ENCODE measurements around the gene HUNK. TPM values are rescaled to one million over a fixed set of nuclear protein-coding genes. Genes with fewer than 3 reads are reported as not detected.

Gene HUNK
- total and polyA plus RNA-seq, 2 experiments from 2014 or later: 1.6 to 5.1 TPM

DNA sequence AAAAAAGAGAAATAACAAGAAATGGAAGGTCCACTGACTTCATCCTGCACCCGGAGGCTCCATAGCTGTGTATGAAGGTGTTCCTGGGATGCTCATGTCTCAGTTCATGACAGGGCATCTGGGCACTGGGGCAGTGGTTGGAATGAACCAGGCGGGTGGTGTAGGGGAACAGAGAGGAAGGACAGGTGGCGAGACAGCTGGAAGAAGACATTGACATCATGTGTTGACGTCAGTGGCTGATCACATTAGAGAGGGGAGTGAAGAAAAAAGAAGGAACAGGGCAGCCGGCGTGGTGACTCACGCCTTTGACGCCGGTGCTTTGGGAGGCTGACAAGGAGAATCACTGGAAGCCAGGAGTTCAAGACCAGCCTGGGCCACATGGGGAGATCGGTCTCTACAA lies 50.1 kb downstream of the HUNK start (continued):
- TF ChIP-seq EZH2 (IDR thresholded peaks at IDR 0.05; ENCODE audit: low read depth, unreplicated experiment): no peak
- no peak for TF ChIP-seq ZNF114 (CRISPR knock-in tag; IDR thresholded peaks at IDR 0.05)
- TF ChIP-seq NANOG (IDR thresholded peaks at IDR 0.05; ENCODE audit: borderline replicate concordance): no peak
- no peak for TF ChIP-seq POLR2AphosphoS5 (IDR thresholded peaks at IDR 0.05; ENCODE audit: low read depth)
- TF ChIP-seq ZNF331 (CRISPR knock-in tag; IDR thresholded peaks at IDR 0.05; ENCODE audit: low read depth): no peak
- TF ChIP-seq STAT1 (IDR thresholded peaks at IDR 0.05; ENCODE audit: unreplicated experiment): no peak
- TF ChIP-seq CREB1 (CRISPR knock-in tag; IDR thresholded peaks at IDR 0.05; ENCODE audit: low read depth): no peak

DNA sequence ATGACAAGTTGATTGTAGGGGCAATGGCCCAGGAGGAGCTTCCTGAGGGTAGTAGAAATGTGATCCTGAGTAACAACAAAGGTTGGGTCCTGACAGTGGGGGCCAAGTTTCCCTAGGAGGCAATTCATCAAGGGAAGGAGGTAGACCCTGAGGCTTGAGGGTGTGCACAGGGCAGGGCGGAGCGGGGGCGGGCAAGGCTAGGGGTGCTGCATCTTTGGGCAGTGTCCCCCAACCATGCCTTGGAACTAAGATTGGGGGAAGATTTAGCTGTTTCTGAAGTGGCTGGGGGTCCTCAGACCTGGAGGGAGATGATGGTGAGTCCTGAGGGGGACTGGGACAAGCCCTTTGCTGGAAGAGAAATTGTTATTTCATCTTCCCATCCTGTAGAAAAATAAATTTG lies 50.9 kb downstream of the HUNK start:
- no peak overlapping the region for H3K4me2 ChIP-seq
- ATAC-seq: no peak
- H4K20me1 ChIP-seq (replicated peaks; ENCODE audit: insufficient read depth): no peaks in the 10 kb centered on the region; the same call in 1 of the 2 replicates
- no peaks in the 10 kb centered on the region for H3K27me3 ChIP-seq (ENCODE audit: insufficient read depth)
- H3K4me3 Mint-ChIP-seq: no peak overlapping the region
- H3K27ac ChIP-seq (ENCODE audit: low read depth): no peak overlapping the region
- H3K36me3 ChIP-seq (ENCODE audit: insufficient read depth): peaks cover 4% of the 10 kb centered on the region; the same call in 1 of the 2 replicates
- H3K27ac Mint-ChIP-seq: no peak overlapping the region
- no peak overlapping the region for H2AFZ ChIP-seq
- no peak for DNase-seq (ENCODE audit: low spot score)
- H3K4me1 Mint-ChIP-seq: no peaks in the 10 kb centered on the region
- H3K4me3 ChIP-seq: no peak overlapping the region
- no peaks in the 10 kb centered on the region for H3K9me2 ChIP-seq (ENCODE audit: insufficient read depth)
- H3K4me1 ChIP-seq (ENCODE audit: insufficient read depth): no peaks in the 10 kb centered on the region
- H3K9me3 Mint-ChIP-seq: peaks cover 17% of the 10 kb centered on the region
- no peaks in the 10 kb centered on the region for H3K79me2 ChIP-seq (replicated peaks; ENCODE audit: insufficient read depth)
- H3K36me3 Mint-ChIP-seq (ENCODE audit: low read depth): peaks cover 34% of the 10 kb centered on the region
- H3F3A ChIP-seq (replicated peaks; ENCODE audit: low read depth): no peaks in the 10 kb centered on the region
- no peaks in the 10 kb centered on the region for H3K27me3 Mint-ChIP-seq (ENCODE audit: insufficient read depth, low read depth, poor library complexity)
- TF ChIP-seq NANOG (IDR thresholded peaks at IDR 0.05; ENCODE audit: borderline replicate concordance): no peak
- TF ChIP-seq, protein P1, sequence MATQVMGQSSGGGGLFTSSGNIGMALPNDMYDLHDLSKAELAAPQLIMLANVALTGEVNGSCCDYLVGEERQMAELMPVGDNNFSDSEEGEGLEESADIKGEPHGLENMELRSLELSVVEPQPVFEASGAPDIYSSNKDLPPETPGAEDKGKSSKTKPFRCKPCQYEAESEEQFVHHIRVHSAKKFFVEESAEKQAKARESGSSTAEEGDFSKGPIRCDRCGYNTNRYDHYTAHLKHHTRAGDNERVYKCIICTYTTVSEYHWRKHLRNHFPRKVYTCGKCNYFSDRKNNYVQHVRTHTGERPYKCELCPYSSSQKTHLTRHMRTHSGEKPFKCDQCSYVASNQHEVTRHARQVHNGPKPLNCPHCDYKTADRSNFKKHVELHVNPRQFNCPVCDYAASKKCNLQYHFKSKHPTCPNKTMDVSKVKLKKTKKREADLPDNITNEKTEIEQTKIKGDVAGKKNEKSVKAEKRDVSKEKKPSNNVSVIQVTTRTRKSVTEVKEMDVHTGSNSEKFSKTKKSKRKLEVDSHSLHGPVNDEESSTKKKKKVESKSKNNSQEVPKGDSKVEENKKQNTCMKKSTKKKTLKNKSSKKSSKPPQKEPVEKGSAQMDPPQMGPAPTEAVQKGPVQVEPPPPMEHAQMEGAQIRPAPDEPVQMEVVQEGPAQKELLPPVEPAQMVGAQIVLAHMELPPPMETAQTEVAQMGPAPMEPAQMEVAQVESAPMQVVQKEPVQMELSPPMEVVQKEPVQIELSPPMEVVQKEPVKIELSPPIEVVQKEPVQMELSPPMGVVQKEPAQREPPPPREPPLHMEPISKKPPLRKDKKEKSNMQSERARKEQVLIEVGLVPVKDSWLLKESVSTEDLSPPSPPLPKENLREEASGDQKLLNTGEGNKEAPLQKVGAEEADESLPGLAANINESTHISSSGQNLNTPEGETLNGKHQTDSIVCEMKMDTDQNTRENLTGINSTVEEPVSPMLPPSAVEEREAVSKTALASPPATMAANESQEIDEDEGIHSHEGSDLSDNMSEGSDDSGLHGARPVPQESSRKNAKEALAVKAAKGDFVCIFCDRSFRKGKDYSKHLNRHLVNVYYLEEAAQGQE (IDR thresholded peaks at IDR 0.05; ENCODE audit: unreplicated experiment): no peak
- no peak for TF ChIP-seq EZH2phosphoT487 (IDR thresholded peaks at IDR 0.05; ENCODE audit: unreplicated experiment)
- TF ChIP-seq, protein P2, sequence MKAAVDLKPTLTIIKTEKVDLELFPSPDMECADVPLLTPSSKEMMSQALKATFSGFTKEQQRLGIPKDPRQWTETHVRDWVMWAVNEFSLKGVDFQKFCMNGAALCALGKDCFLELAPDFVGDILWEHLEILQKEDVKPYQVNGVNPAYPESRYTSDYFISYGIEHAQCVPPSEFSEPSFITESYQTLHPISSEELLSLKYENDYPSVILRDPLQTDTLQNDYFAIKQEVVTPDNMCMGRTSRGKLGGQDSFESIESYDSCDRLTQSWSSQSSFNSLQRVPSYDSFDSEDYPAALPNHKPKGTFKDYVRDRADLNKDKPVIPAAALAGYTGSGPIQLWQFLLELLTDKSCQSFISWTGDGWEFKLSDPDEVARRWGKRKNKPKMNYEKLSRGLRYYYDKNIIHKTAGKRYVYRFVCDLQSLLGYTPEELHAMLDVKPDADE (IDR thresholded peaks at IDR 0.05): no peak
- no peak for TF ChIP-seq STAT1 (IDR thresholded peaks at IDR 0.05; ENCODE audit: unreplicated experiment)
- TF ChIP-seq, protein P3, sequence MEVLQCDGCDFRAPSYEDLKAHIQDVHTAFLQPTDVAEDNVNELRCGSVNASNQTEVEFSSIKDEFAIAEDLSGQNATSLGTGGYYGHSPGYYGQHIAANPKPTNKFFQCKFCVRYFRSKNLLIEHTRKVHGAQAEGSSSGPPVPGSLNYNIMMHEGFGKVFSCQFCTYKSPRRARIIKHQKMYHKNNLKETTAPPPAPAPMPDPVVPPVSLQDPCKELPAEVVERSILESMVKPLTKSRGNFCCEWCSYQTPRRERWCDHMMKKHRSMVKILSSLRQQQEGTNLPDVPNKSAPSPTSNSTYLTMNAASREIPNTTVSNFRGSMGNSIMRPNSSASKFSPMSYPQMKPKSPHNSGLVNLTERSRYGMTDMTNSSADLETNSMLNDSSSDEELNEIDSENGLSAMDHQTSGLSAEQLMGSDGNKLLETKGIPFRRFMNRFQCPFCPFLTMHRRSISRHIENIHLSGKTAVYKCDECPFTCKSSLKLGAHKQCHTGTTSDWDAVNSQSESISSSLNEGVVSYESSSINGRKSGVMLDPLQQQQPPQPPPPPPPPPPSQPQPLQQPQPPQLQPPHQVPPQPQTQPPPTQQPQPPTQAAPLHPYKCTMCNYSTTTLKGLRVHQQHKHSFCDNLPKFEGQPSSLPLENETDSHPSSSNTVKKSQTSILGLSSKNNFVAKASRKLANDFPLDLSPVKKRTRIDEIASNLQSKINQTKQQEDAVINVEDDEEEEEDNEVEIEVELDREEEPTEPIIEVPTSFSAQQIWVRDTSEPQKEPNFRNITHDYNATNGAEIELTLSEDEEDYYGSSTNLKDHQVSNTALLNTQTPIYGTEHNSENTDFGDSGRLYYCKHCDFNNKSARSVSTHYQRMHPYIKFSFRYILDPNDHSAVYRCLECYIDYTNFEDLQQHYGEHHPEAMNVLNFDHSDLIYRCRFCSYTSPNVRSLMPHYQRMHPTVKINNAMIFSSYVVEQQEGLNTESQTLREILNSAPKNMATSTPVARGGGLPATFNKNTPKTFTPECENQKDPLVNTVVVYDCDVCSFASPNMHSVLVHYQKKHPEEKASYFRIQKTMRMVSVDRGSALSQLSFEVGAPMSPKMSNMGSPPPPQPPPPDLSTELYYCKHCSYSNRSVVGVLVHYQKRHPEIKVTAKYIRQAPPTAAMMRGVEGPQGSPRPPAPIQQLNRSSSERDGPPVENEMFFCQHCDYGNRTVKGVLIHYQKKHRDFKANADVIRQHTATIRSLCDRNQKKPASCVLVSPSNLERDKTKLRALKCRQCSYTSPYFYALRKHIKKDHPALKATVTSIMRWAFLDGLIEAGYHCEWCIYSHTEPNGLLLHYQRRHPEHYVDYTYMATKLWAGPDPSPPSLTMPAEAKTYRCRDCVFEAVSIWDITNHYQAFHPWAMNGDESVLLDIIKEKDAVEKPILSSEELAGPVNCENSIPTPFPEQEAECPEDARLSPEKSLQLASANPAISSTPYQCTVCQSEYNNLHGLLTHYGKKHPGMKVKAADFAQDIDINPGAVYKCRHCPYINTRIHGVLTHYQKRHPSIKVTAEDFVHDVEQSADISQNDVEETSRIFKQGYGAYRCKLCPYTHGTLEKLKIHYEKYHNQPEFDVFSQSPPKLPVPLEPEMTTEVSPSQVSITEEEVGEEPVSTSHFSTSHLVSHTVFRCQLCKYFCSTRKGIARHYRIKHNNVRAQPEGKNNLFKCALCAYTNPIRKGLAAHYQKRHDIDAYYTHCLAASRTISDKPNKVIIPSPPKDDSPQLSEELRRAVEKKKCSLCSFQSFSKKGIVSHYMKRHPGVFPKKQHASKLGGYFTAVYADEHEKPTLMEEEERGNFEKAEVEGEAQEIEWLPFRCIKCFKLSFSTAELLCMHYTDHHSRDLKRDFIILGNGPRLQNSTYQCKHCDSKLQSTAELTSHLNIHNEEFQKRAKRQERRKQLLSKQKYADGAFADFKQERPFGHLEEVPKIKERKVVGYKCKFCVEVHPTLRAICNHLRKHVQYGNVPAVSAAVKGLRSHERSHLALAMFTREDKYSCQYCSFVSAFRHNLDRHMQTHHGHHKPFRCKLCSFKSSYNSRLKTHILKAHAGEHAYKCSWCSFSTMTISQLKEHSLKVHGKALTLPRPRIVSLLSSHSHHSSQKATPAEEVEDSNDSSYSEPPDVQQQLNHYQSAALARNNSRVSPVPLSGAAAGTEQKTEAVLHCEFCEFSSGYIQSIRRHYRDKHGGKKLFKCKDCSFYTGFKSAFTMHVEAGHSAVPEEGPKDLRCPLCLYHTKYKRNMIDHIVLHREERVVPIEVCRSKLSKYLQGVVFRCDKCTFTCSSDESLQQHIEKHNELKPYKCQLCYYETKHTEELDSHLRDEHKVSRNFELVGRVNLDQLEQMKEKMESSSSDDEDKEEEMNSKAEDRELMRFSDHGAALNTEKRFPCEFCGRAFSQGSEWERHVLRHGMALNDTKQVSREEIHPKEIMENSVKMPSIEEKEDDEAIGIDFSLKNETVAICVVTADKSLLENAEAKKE (CRISPR knock-in tag; IDR thresholded peaks at IDR 0.05): no peak
- TF ChIP-seq JUNB (IDR thresholded peaks at IDR 0.05; ENCODE audit: unreplicated experiment): no peak
- TF ChIP-seq ZNF114 (CRISPR knock-in tag; IDR thresholded peaks at IDR 0.05): no peak
- TF ChIP-seq CREB1 (CRISPR knock-in tag; IDR thresholded peaks at IDR 0.05; ENCODE audit: low read depth): no peak
- TF ChIP-seq, protein P4, sequence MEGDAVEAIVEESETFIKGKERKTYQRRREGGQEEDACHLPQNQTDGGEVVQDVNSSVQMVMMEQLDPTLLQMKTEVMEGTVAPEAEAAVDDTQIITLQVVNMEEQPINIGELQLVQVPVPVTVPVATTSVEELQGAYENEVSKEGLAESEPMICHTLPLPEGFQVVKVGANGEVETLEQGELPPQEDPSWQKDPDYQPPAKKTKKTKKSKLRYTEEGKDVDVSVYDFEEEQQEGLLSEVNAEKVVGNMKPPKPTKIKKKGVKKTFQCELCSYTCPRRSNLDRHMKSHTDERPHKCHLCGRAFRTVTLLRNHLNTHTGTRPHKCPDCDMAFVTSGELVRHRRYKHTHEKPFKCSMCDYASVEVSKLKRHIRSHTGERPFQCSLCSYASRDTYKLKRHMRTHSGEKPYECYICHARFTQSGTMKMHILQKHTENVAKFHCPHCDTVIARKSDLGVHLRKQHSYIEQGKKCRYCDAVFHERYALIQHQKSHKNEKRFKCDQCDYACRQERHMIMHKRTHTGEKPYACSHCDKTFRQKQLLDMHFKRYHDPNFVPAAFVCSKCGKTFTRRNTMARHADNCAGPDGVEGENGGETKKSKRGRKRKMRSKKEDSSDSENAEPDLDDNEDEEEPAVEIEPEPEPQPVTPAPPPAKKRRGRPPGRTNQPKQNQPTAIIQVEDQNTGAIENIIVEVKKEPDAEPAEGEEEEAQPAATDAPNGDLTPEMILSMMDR (conservative IDR thresholded peaks at IDR 0.05; ENCODE audit: low read depth in 2 of 2): no peak
- TF ChIP-seq EZH2 (IDR thresholded peaks at IDR 0.05; ENCODE audit: low read depth, unreplicated experiment): no peak
- no peak for TF ChIP-seq ZNF331 (CRISPR knock-in tag; IDR thresholded peaks at IDR 0.05; ENCODE audit: low read depth)
